Lower leg skin (tissue), 4 donors: Measurements from ENCODE around the gene ITLN2. TPM values are rescaled to one million over a fixed set of nuclear protein-coding genes. Genes with fewer than 3 reads are reported as not detected.
"Not testable (repeated sequence)": the region's sequence is repeated elsewhere in the genome, so short reads cannot be mapped to it uniquely, and the experiment has no call there.

Experiments used
- DNase-seq, 2 donors: peaks; one replicate each; pipeline ENCODE4 v3.0.0-alpha.2; 2019; ENCODE audit warnings: low spot score in 2 of 2
- H3K4me3 ChIP-seq: fragments of 200-600 bp; sonication (generic); 2 replicates; pipeline ENCODE4 v1.5.1; 2017; ENCODE audit warnings: mild to moderate bottlenecking, low read depth; ENCODE audit not compliant: poor library complexity, severe bottlenecking
- CTCF ChIP-seq, 3 donors: fragments of 450-650 bp; IDR thresholded peaks; one replicate each; pipeline ENCODE4 v1.5.1; 2016; ENCODE audit warnings: antibody characterized with exemption in 3 of 3, mild to moderate bottlenecking in 3 of 3, moderate library complexity in 2 of 3
- POLR2A ChIP-seq, 2 donors: fragments of 450-650 bp; IDR thresholded peaks; one replicate each; pipeline ENCODE4 v1.6.1; 2016 to 2017; ENCODE audit warnings: antibody characterized with exemption in 2 of 2, mild to moderate bottlenecking in 1 of 2, moderate library complexity in 1 of 2
- WGBS, 2 donors: methylation state at CpG; one replicate each; pipeline ENCODE4 v1.1.5; 2018; 5-methylcytosine and 5-hydroxymethylcytosine counted together
- intact Hi-C: fragments of 100-400 bp; cut with DNase I; formaldehyde crosslinking; loops from one replicate; pipeline ENCODE4 v1.15.0; 2023; ENCODE audit warnings: low total_unique reads
- total RNA-seq, 4 donors: library from RNA; depleted of rRNA; stranded (reverse); fragments of >200 nt; gene quantifications; one replicate each; pipeline ENCODE4 v1.1.0, GENCODE V29; 2016

Gene ITLN2
- total RNA-seq, 4 donors from 2014 or later: 1.0 to 1.2 TPM; not detected in 2

GRCh38 chr1:160905617-160905989 lies 49.0 kb downstream of the ITLN2 start:
- no peak overlapping the region for H3K4me3 ChIP-seq
- intact Hi-C loops: no loop called here
- no peak for DNase-seq
- no peak for TF ChIP-seq CTCF (IDR thresholded peaks at IDR 0.05)
- TF ChIP-seq POLR2A (IDR thresholded peaks at IDR 0.05): no peak
- 72 to 78% methylated on average over 4 of the region's 4 CpGs for WGBS, 2 donors

GRCh38 chr1:160904783-160905616 lies 49.6 kb downstream of the ITLN2 start:
- DNase-seq: no peak
- 83 to 84% methylated on average over 8 of the region's 8 CpGs for WGBS, 2 donors
- TF ChIP-seq CTCF (IDR thresholded peaks at IDR 0.05) (no peak), POLR2A (IDR thresholded peaks at IDR 0.05) (no peak)
- intact Hi-C loops: no loop called here
- no peak overlapping the region for H3K4me3 ChIP-seq

- whole genome bisulfite sequencing, 2 donors: 68 to 77% methylated on average over 1 of the region's 1 CpG
- H3K4me3 ChIP-seq, intact Hi-C loops, DNase-seq: not testable (repeated sequence)
These were observed 52.4 kb downstream of the ITLN2 start for GRCh38 chr1:160902251-160902650.

GRCh38 chr1:160901768-160902167 lies 52.8 kb downstream of the ITLN2 start:
- 82 to 88% methylated on average over 2 of the region's 2 CpGs for WGBS, 2 donors
- DNase-seq: no peak
- intact Hi-C loops: no loop called here
- H3K4me3 ChIP-seq: no peak overlapping the region
- no peak for TF ChIP-seq POLR2A (IDR thresholded peaks at IDR 0.05)
- TF ChIP-seq CTCF (IDR thresholded peaks at IDR 0.05): no peak

GRCh38 chr1:160900683-160901082 lies 53.9 kb downstream of the ITLN2 start:
- DNase-seq, intact Hi-C loops: not testable (repeated sequence)
- 60 to 71% methylated on average over 3 of the region's 3 CpGs for WGBS, 2 donors

More at GRCh38 chr1:160900683-160901082, 53.9 kb downstream of the ITLN2 start:
- H3K4me3 ChIP-seq: not testable (repeated sequence)

Other genes starting within 250 kb of the ITLN2 start
- 1 to 10 TPM in 3 of 4 donors, under 1 TPM in 1; 0.53 to 4.3 (median 1.5) TPM for gene CD48, start 243.0 kb downstream of the ITLN2 start, total RNA-seq
- gene SLAMF7, start 215.6 kb downstream of the ITLN2 start, total RNA-seq: 1 to 10 TPM in 3 of 4 donors, under 1 TPM in 1; 0.91 to 8.0 (median 4.5) TPM
- 1 to 10 TPM in 2 of 4 donors, under 1 TPM in 2; 0.23 to 1.6 (median 0.84) TPM for gene LY9, start 158.6 kb downstream of the ITLN2 start, total RNA-seq
- under 1 TPM in 3 of 4 donors, not detected in 1; 0.25 to 0.63 (median 0.34) TPM for gene CD244, start 91.9 kb downstream of the ITLN2 start, total RNA-seq
- not detected for gene ITLN1, start 69.6 kb downstream of the ITLN2 start, total RNA-seq
- gene F11R, start 66.3 kb upstream of the ITLN2 start, total RNA-seq: 100 to 1,000 TPM in 2 of 4 donors, 10 to 100 TPM in 2; 68.4 to 125 (median 97.5) TPM
- gene TSTD1, start 84.2 kb upstream of the ITLN2 start, total RNA-seq: 100 to 1,000 TPM in 3 of 4 donors, 10 to 100 TPM in 1; 94.9 to 136 (median 107) TPM
- gene USF1, start 91.2 kb upstream of the ITLN2 start, total RNA-seq: 10 to 100 TPM; 35.3 to 59.4 (median 43.3) TPM
- gene ARHGAP30, start 115.1 kb upstream of the ITLN2 start, total RNA-seq: 10 to 100 TPM in 2 of 4 donors, 1 to 10 TPM in 2; 8.5 to 14.8 (median 9.9) TPM
- gene NECTIN4, start 134.7 kb upstream of the ITLN2 start, total RNA-seq: 100 to 1,000 TPM; 176 to 239 (median 208) TPM
- 1 to 10 TPM in 2 of 4 donors, under 1 TPM in 2; 0.42 to 4.2 (median 1.9) TPM for gene KLHDC9, start 143.6 kb upstream of the ITLN2 start, total RNA-seq
- 10 to 100 TPM; 19.3 to 24.7 (median 22.4) TPM for gene PFDN2, start 163.2 kb upstream of the ITLN2 start, total RNA-seq
- 10 to 100 TPM; 26.6 to 35.8 (median 30.2) TPM for gene NIT1, start 163.3 kb upstream of the ITLN2 start, total RNA-seq
- 10 to 100 TPM; 26.6 to 38.2 (median 29.6) TPM for gene DEDD, start 177.9 kb upstream of the ITLN2 start, total RNA-seq
- 100 to 1,000 TPM in 1 of 4 donors, 10 to 100 TPM in 3; 42.0 to 100 (median 82.5) TPM for gene UFC1, start 199.2 kb upstream of the ITLN2 start, total RNA-seq
- 10 to 100 TPM; 13.7 to 28.8 (median 25.3) TPM for gene USP21, start 204.7 kb upstream of the ITLN2 start, total RNA-seq
- 10 to 100 TPM; 16.7 to 46.5 (median 24.8) TPM for gene PPOX, start 211.6 kb upstream of the ITLN2 start, total RNA-seq
- 10 to 100 TPM; 40.9 to 49.9 (median 44.0) TPM for gene B4GALT3, start 222.7 kb upstream of the ITLN2 start, total RNA-seq
- gene ADAMTS4, start 244.2 kb upstream of the ITLN2 start, total RNA-seq: 10 to 100 TPM in 1 of 4 donors, 1 to 10 TPM in 2, under 1 TPM in 1; 0.20 to 15.3 (median 4.2) TPM
- gene NDUFS2, start 247.6 kb upstream of the ITLN2 start, total RNA-seq: 100 to 1,000 TPM in 3 of 4 donors, 10 to 100 TPM in 1; 88.7 to 127 (median 106) TPM